A673 (cell line): ENCODE measurements around the gene GEN1. TPM values are rescaled to one million over a fixed set of nuclear protein-coding genes. Genes with fewer than 3 reads are reported as not detected.

Source experiments
- BruUV-seq: library from RNA; stranded (reverse); fragments of 400-500 nt; replicated peaks from 2 replicates; lab custom pipeline; 2021; lab: Mats Ljungman, UMichigan
- CTCF ChIA-PET: fragments of 300-600 bp; sonication (Branson Sonifier 250); formaldehyde crosslinking; loops from one replicate; lab custom pipeline; 2022; ENCODE audit warnings: antibody characterized with exemption; lab: Charles Lee
- POLR2A ChIA-PET: fragments of 300-600 bp; sonication (Branson Sonifier 250); formaldehyde crosslinking; loops from one replicate; lab custom pipeline; 2022; ENCODE audit warnings: antibody characterized with exemption; ENCODE audit not compliant: low non-redundant PET; lab: Charles Lee
- DNase-seq: peaks from one replicate; pipeline ENCODE4 v3.0.0-alpha.2; 2015; ENCODE audit warnings: low spot score
- H3K27ac ChIP-seq: fragments of 200-600 bp; sonication (generic); 2 replicates; pipeline ENCODE4 v1.5.1; 2016; ENCODE audit warnings: mixed run types, low read depth, mild to moderate bottlenecking, mixed read lengths, antibody characterized with exemption, low read length; ENCODE audit not compliant: poor library complexity, severe bottlenecking
- H3K27me3 ChIP-seq: fragments of 200-600 bp; sonication (generic); replicated peaks from 2 replicates; pipeline ENCODE4 v1.6.1; 2017; ENCODE audit warnings: mixed run types, low read depth, mild to moderate bottlenecking, mixed read lengths, antibody characterized with exemption, low read length; ENCODE audit not compliant: insufficient read depth, poor library complexity
- H3K36me3 ChIP-seq: fragments of 200-600 bp; sonication (generic); 2 replicates; pipeline ENCODE4 v1.6.1; 2016; ENCODE audit warnings: mixed run types, mild to moderate bottlenecking, mixed read lengths, antibody characterized with exemption, low read length; ENCODE audit not compliant: insufficient read depth, poor library complexity, severe bottlenecking
- H3K4me1 ChIP-seq: fragments of 200-600 bp; sonication (generic); 2 replicates; pipeline ENCODE4 v1.6.1; 2017; ENCODE audit warnings: mixed run types, mild to moderate bottlenecking, mixed read lengths, antibody characterized with exemption, low read length; ENCODE audit not compliant: insufficient read depth, poor library complexity, severe bottlenecking
- H3K4me3 ChIP-seq: fragments of 200-600 bp; sonication (generic); 2 replicates; pipeline ENCODE4 v1.5.1; 2016; ENCODE audit warnings: low read depth, mixed run types, mild to moderate bottlenecking, mixed read lengths, low read length; ENCODE audit not compliant: poor library complexity, severe bottlenecking
- H3K9me3 ChIP-seq: fragments of 200-600 bp; sonication (generic); 2 replicates; pipeline ENCODE4 v1.6.1; 2016; ENCODE audit warnings: mixed run types, low read depth, mild to moderate bottlenecking, mixed read lengths, antibody characterized with exemption, low read length; ENCODE audit not compliant: poor library complexity, severe bottlenecking
- EZH2 ChIP-seq: fragments of 200-600 bp; sonication (generic); IDR thresholded peaks from 2 replicates; pipeline ENCODE4 v1.6.1; 2017; ENCODE audit warnings: borderline replicate concordance, low read depth, mild to moderate bottlenecking, mixed read lengths, antibody characterized with exemption, low read length; ENCODE audit not compliant: poor library complexity, severe bottlenecking
- intact Hi-C: fragments of 100-400 bp; cut with micrococcal nuclease; formaldehyde crosslinking; loops from one replicate; pipeline ENCODE4 v1.10.0; 2022; ENCODE audit not compliant: unreplicated experiment
- total RNA-seq: library from RNA; stranded (reverse); gene quantifications from 2 replicates; pipeline ENCODE4 v1.2.3, GENCODE V29; 2021
- TF ChIP-seq, protein P1 (sequence below): fragments of 300-800, 200-600 bp; sonication (generic); conservative IDR thresholded peaks from 2 replicates; pipeline ENCODE4 v1.5.1; 2017; ENCODE audit warnings: low read depth, mild to moderate bottlenecking, antibody characterized with exemption, low read length, moderate library complexity, mixed read lengths

GEN1 gene
- total RNA-seq, 1 experiment from 2014 or later, result 33.6 TPM

DNA sequence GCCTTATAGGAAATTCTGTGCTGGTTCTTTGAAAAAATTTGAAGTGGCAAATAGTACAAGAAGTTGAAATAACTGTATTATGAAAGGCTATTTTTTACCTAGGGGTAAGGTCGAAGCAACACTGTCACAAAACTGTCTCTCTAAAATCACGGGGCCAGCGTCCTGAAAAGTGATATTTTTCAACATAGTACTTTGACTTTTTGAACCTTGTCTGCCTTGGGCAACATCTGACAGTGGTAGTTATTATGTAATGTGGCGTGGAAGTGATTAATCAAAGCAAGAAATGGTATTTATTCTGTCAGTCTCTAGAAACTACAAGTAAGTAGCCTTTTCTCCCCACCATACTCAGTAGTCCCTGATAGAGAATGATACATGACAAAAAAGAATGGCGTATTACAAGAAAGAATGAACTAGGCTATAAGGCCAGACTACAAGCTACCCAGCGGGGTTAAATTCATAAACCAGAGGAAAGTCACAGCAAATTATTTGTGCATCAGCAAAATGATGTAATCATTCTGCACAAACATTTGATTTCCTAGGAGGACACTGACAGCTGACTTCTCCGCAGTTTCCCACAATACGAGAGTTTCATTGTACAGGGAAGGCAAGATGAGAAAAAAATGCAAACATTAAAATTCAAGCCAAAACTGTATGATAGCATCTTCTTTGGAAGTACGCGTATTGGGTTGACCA, 9.8 kb downstream of the GEN1 start:
- Histone ChIP-seq H3K9me3 (no peaks in the 10 kb centered on the region), H3K4me3 (no peak overlapping the region), H3K27me3 (no peaks in the 10 kb centered on the region), H3K4me1 (peaks cover 8% of the 10 kb centered on the region), H3K36me3 (peaks cover 29% of the 10 kb centered on the region), H3K27ac (no peak overlapping the region)
- no peak for DNase-seq
- TF ChIP-seq, protein P1, sequence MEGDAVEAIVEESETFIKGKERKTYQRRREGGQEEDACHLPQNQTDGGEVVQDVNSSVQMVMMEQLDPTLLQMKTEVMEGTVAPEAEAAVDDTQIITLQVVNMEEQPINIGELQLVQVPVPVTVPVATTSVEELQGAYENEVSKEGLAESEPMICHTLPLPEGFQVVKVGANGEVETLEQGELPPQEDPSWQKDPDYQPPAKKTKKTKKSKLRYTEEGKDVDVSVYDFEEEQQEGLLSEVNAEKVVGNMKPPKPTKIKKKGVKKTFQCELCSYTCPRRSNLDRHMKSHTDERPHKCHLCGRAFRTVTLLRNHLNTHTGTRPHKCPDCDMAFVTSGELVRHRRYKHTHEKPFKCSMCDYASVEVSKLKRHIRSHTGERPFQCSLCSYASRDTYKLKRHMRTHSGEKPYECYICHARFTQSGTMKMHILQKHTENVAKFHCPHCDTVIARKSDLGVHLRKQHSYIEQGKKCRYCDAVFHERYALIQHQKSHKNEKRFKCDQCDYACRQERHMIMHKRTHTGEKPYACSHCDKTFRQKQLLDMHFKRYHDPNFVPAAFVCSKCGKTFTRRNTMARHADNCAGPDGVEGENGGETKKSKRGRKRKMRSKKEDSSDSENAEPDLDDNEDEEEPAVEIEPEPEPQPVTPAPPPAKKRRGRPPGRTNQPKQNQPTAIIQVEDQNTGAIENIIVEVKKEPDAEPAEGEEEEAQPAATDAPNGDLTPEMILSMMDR, result no peak
- TF ChIP-seq EZH2, result no peak
- POLR2A ChIA-PET, result no interaction called here
- intact Hi-C loops, result no loop called here
- CTCF ChIA-PET, result no interaction called here
- BruUV-seq, result no TSS peak

DNA sequence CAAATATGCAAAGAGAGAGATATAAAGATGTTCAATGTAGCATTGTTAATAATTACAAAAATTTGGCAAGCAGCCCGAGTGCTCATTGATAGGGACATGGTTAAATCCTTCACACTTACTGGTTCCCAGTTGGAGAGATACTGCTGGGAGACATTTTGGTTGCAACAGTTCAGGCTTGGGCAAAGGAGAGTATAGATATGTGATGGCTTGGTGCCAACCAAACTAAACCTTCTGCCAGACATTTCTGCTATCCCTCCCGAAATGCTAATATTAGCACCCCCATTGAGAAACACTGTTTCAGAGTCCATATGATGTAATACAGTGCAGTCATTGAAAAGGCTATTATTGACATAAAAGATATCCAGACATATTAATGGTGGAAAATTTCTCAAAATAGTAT, 11.5 kb downstream of the GEN1 start:
- peak; percentile 24 for DNase-seq
- no TSS peak for BruUV-seq
- TF ChIP-seq, protein P1, result no peak
- no peak for TF ChIP-seq EZH2
- no peaks in the 10 kb centered on the region for H3K27me3 ChIP-seq
- peaks cover 5% of the 10 kb centered on the region for H3K4me1 ChIP-seq
- H3K27ac ChIP-seq, result no peak overlapping the region
- intact Hi-C loops, result no loop called here
- ChIA-PET CTCF (no interaction called here), POLR2A (no interaction called here)
- peaks cover 42% of the 10 kb centered on the region for H3K36me3 ChIP-seq
- no peaks in the 10 kb centered on the region for H3K9me3 ChIP-seq
- H3K4me3 ChIP-seq, result no peak overlapping the region

DNA sequence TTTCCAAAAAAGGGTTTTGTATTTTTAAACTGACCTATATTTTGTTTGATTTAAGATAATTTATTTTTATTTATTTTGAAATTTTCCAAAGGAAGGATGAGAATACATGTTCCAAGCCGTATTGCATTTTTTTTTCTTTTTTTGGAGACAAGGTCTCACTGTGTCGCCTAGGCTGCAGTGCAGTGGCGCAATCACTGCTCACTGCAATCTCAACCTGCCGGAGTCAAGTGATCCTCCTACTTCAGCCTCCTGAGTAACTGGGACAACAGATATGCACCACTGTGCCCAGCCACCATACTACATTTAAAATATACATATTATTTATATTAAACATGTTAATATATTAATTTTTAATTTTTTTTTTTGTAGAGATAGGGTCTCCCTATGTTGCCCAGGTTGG, 15.0 kb downstream of the GEN1 start:
- DNase-seq, result no peak
- H3K27ac ChIP-seq, result no peak overlapping the region
- ChIA-PET CTCF (no interaction called here), POLR2A (no interaction called here)
- peaks cover 65% of the 10 kb centered on the region for H3K36me3 ChIP-seq
- BruUV-seq, result no TSS peak
- H3K9me3 ChIP-seq, result no peaks in the 10 kb centered on the region
- H3K4me3 ChIP-seq, result no peak overlapping the region
- peaks cover 5% of the 10 kb centered on the region for H3K4me1 ChIP-seq
- H3K27me3 ChIP-seq, result no peaks in the 10 kb centered on the region
- TF ChIP-seq, protein P1, result no peak
- no peak for TF ChIP-seq EZH2
- intact Hi-C loops, result no loop called here
